OCI-LY3 (cell line): Measurements from ENCODE around the gene OVCA2.

ENCODE experiments used
- CTCF ChIP-seq: fragments of 200-600, 300-600 bp; sonication (generic); IDR thresholded peaks from 2 replicates; pipeline ENCODE4 v1.5.1; 2014; ENCODE audit warnings: antibody characterized with exemption, low read length, low read depth
- EZH2phosphoT487 ChIP-seq: fragments of 200-600 bp; shearing (Covaris generic); IDR thresholded peaks from 2 replicates; pipeline ENCODE4 v1.6.1; 2018; ENCODE audit warnings: antibody characterized with exemption, mixed run types, low read depth

- TF ChIP-seq CTCF = no peak
- no peak for TF ChIP-seq EZH2phosphoT487
Observed at GRCh38 chr17:1999557-2000251, 42.1 kb upstream of the OVCA2 start.
